HCT116 (cell line): ENCODE results near the gene AFP. TPM values are rescaled to one million over a fixed set of nuclear protein-coding genes. Genes with fewer than 3 reads are reported as not detected.

Experiments used
- ATAC-seq: fragments of 200-7000 bp; cut with Tn5 transposase; 2 replicates; pipeline ENCODE4 v1.9.1; 2020; ENCODE audit warnings: mild to moderate bottlenecking, moderate library complexity
- BruUV-seq: library from RNA; stranded (reverse); fragments of 400-500 nt; replicated peaks from 2 replicates; lab custom pipeline; 2021; lab: Mats Ljungman, UMichigan
- CTCF ChIA-PET: fragments of 300-600 bp; sonication (Branson Sonifier 250); formaldehyde crosslinking; loops from one replicate; lab custom pipeline; 2021; ENCODE audit warnings: antibody characterized with exemption; lab: Charles Lee
- POLR2A ChIA-PET: fragments of 300-600, 350-600 bp; sonication (Branson Sonifier 250); formaldehyde crosslinking; loops from one replicate; lab custom pipeline; 2021; ENCODE audit warnings: antibody characterized with exemption; lab: Charles Lee
- RAD21 ChIA-PET, 2 experiments: fragments of 300-600 bp; sonication (Branson Sonifier 250); formaldehyde crosslinking; loops; one replicate each; lab custom pipeline; 2023; ENCODE audit warnings: low total read pairs in 2 of 2; ENCODE audit not compliant: uncharacterized antibody in 2 of 2, unreplicated experiment in 2 of 2, low non-redundant PET in 1 of 2; lab: Charles Lee
- DNase-seq: peaks from one replicate; pipeline ENCODE4 v3.0.0-alpha.2; 2010; ENCODE audit warnings: low read depth, low spot score
- H2AFZ ChIP-seq: fragments of 200-600 bp; shearing (Covaris generic), sonication (generic); 2 replicates; pipeline ENCODE4 v1.6.1; 2017; ENCODE audit warnings: low read depth, mixed run types, mixed read lengths, antibody characterized with exemption, low read length; ENCODE audit not compliant: poor library complexity, severe bottlenecking
- H3K27ac ChIP-seq: 2 replicates; pipeline ENCODE4 v1.5.1; 2012; ENCODE audit warnings: low read depth, low read length
- H3K27me3 ChIP-seq: fragments of 200-600 bp; sonication (generic); 2 replicates; pipeline ENCODE4 v1.6.1; 2016; ENCODE audit warnings: mixed run types, low read length, mixed read lengths; ENCODE audit not compliant: insufficient read depth
- H3K36me3 ChIP-seq, 2 experiments: fragments of 200-500 bp in 1 of 2; fragments of 200-600 bp in 1 of 2; sonication (Bioruptor generic) in 1 of 2; sonication (generic) in 1 of 2; 2 replicates each; pipeline versions ENCODE4 v1.5.1 to v1.6.1; 2014 to 2016; ENCODE audit warnings: low read length in 2 of 2, inconsistent platforms in 1 of 2, mixed read lengths in 1 of 2, mixed run types in 1 of 2; ENCODE audit not compliant: insufficient read depth in 2 of 2, control insufficient read depth in 1 of 2
- H3K4me1 ChIP-seq, 2 experiments: fragments of 200-600 bp in 1 of 2; sonication (generic) in 1 of 2; 2 replicates each; pipeline versions ENCODE4 v1.5.1 to v1.6.1; 2012 to 2017; ENCODE audit warnings: low read length in 2 of 2, inconsistent platforms in 1 of 2, mild to moderate bottlenecking in 1 of 2, mixed read lengths in 1 of 2, mixed run types in 1 of 2, moderate library complexity in 1 of 2; ENCODE audit not compliant: insufficient read depth in 2 of 2, control insufficient read depth in 1 of 2
- H3K4me2 ChIP-seq: fragments of 200-600 bp; sonication (generic); 2 replicates; pipeline ENCODE4 v1.6.1; 2017; ENCODE audit warnings: mixed run types, low read length, mixed read lengths
- H3K4me3 ChIP-seq, 2 experiments: fragments of 200-600 bp in 1 of 2; sonication (generic) in 1 of 2; replicated peaks in 1 of 2; 2 replicates each; pipeline ENCODE4 v1.5.1; 2011 to 2016; ENCODE audit warnings: low read length in 2 of 2, control low read depth in 1 of 2, low read depth in 1 of 2, mild to moderate bottlenecking in 1 of 2, mixed read lengths in 1 of 2, mixed run types in 1 of 2
- H3K79me2 ChIP-seq: fragments of 200-600 bp; sonication (generic); 2 replicates; pipeline ENCODE4 v1.6.1; 2017; ENCODE audit warnings: mild to moderate bottlenecking, mixed run types, low read length, moderate library complexity, mixed read lengths; ENCODE audit not compliant: insufficient read depth
- H3K9ac ChIP-seq: fragments of 200-600 bp; sonication (generic); 2 replicates; pipeline ENCODE4 v1.6.1; 2016; ENCODE audit warnings: low read length, mixed read lengths
- H3K9me2 ChIP-seq: fragments of 200-600 bp; sonication (generic), shearing (Covaris generic); 2 replicates; pipeline ENCODE4 v1.6.1; 2017; ENCODE audit warnings: mixed run types, mild to moderate bottlenecking, moderate library complexity; ENCODE audit not compliant: insufficient read depth
- H3K9me3 ChIP-seq, 2 experiments: fragments of 200-500 bp in 1 of 2; fragments of 200-600 bp in 1 of 2; sonication (Bioruptor generic) in 1 of 2; sonication (generic) in 1 of 2; 2 replicates each; pipeline ENCODE4 v1.6.1; 2014 to 2017; ENCODE audit warnings: low read length in 2 of 2, mixed read lengths in 2 of 2, inconsistent platforms in 1 of 2, low read depth in 1 of 2, mild to moderate bottlenecking in 1 of 2, mixed run types in 1 of 2, moderate library complexity in 1 of 2; ENCODE audit not compliant: control insufficient read depth in 1 of 2, insufficient read depth in 1 of 2
- H4K20me1 ChIP-seq: fragments of 200-600 bp; sonication (generic), shearing (Covaris generic); 2 replicates; pipeline ENCODE4 v1.6.1; 2017; ENCODE audit warnings: mixed run types, mild to moderate bottlenecking, moderate library complexity; ENCODE audit not compliant: insufficient read depth
- ATF3 ChIP-seq: IDR thresholded peaks from 2 replicates; pipeline ENCODE4 v1.6.1; 2012
- CBX3 ChIP-seq: IDR thresholded peaks from 2 replicates; pipeline ENCODE4 v1.6.1; 2012; ENCODE audit warnings: low read depth
- CEBPB ChIP-seq: IDR thresholded peaks from 2 replicates; pipeline ENCODE4 v1.6.1; 2012; ENCODE audit warnings: low read depth
- ELF1 ChIP-seq: IDR thresholded peaks from 2 replicates; pipeline ENCODE4 v1.6.1; 2012; ENCODE audit warnings: low read depth, borderline replicate concordance
- EZH2phosphoT487 ChIP-seq: fragments of 200-600 bp; IDR thresholded peaks from 2 replicates; pipeline ENCODE4 v1.6.1; 2018; ENCODE audit warnings: antibody characterized with exemption, borderline replicate concordance
- JUND ChIP-seq: IDR thresholded peaks from 2 replicates; pipeline ENCODE4 v1.6.1; 2012
- MAX ChIP-seq: IDR thresholded peaks from 2 replicates; pipeline ENCODE4 v1.6.1; 2012
- RAD21 ChIP-seq: IDR thresholded peaks from 2 replicates; pipeline ENCODE4 v1.6.1; 2012; ENCODE audit warnings: low read depth, mild to moderate bottlenecking
- REST ChIP-seq: IDR thresholded peaks from 2 replicates; pipeline ENCODE4 v1.6.1; 2012; ENCODE audit warnings: low read depth
- SIN3A ChIP-seq: IDR thresholded peaks from 2 replicates; pipeline ENCODE4 v1.6.1; 2012; ENCODE audit warnings: low read depth
- SP1 ChIP-seq: IDR thresholded peaks from 2 replicates; pipeline ENCODE4 v1.6.1; 2012; ENCODE audit warnings: low read depth
- YY1 ChIP-seq: IDR thresholded peaks from 2 replicates; pipeline ENCODE4 v1.6.1; 2011; ENCODE audit warnings: low read length, low read depth, moderate library complexity, mild to moderate bottlenecking; ENCODE audit not compliant: insufficient replicate concordance; ENCODE audit errors: extremely low read depth
- ZFX ChIP-seq: fragments of 450-650 bp; IDR thresholded peaks from 2 replicates; pipeline ENCODE4 v1.6.1; 2017
- ZNF274 ChIP-seq: fragments of 200-500 bp; sonication (Bioruptor generic); IDR thresholded peaks from 2 replicates; pipeline ENCODE4 v1.6.1; 2014; ENCODE audit warnings: mild to moderate bottlenecking, low read depth, low read length, inconsistent platforms
- intact Hi-C: fragments of 100-400 bp; cut with micrococcal nuclease; formaldehyde crosslinking; loops from 2 replicates; pipeline ENCODE4 v1.10.0; 2022
- total RNA-seq: library from RNA; stranded (reverse); gene quantifications from one replicate; pipeline ENCODE4 v1.2.1, GENCODE V29; 2021; ENCODE audit not compliant: unreplicated experiment
- TF ChIP-seq, protein P1 (sequence below), 3 experiments: fragments of 200-600 bp in 1 of 3; sonication (generic) in 1 of 3; IDR thresholded peaks in 2 of 3; conservative IDR thresholded peaks in 1 of 3; 2 replicates each; pipeline ENCODE4 v1.5.1; 2012 to 2017; ENCODE audit warnings: low read depth in 2 of 3, low read length in 2 of 3, antibody characterized with exemption in 1 of 3, borderline replicate concordance in 1 of 3, control low read depth in 1 of 3, mild to moderate bottlenecking in 1 of 3, mixed read lengths in 1 of 3, mixed run types in 1 of 3, moderate library complexity in 1 of 3; ENCODE audit not compliant: insufficient read depth in 1 of 3
- TF ChIP-seq, protein P2 (sequence below): IDR thresholded peaks from 2 replicates; pipeline ENCODE4 v1.6.1; 2011; ENCODE audit warnings: mild to moderate bottlenecking, low read length, moderate library complexity; ENCODE audit not compliant: insufficient replicate concordance; ENCODE audit errors: extremely low read depth

The AFP gene
- total RNA-seq, 1 experiment from 2014 or later = 1.6 TPM

- no peak for DNase-seq
- H3K4me3 ChIP-seq = no peak overlapping the region
- no peaks in the 10 kb centered on the region for H3K36me3 ChIP-seq
- H3K9me3 ChIP-seq = no peaks in the 10 kb centered on the region
- no peak overlapping the region for H3K9ac ChIP-seq
- TF ChIP-seq ZFX (no peak), SP1 (no peak), CEBPB (no peak), EZH2phosphoT487 (no peak), REST (no peak), ATF3 (no peak), MAX (no peak), YY1 (no peak), JUND (no peak), CBX3 (no peak), ZNF274 (no peak), SIN3A (no peak), ELF1 (no peak), RAD21 (no peak)
- TF ChIP-seq, protein P1, sequence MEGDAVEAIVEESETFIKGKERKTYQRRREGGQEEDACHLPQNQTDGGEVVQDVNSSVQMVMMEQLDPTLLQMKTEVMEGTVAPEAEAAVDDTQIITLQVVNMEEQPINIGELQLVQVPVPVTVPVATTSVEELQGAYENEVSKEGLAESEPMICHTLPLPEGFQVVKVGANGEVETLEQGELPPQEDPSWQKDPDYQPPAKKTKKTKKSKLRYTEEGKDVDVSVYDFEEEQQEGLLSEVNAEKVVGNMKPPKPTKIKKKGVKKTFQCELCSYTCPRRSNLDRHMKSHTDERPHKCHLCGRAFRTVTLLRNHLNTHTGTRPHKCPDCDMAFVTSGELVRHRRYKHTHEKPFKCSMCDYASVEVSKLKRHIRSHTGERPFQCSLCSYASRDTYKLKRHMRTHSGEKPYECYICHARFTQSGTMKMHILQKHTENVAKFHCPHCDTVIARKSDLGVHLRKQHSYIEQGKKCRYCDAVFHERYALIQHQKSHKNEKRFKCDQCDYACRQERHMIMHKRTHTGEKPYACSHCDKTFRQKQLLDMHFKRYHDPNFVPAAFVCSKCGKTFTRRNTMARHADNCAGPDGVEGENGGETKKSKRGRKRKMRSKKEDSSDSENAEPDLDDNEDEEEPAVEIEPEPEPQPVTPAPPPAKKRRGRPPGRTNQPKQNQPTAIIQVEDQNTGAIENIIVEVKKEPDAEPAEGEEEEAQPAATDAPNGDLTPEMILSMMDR (IDR thresholded peaks at IDR 0.05 in 2 of 3, conservative IDR thresholded peaks at IDR 0.05 in 1 of 3; ENCODE audit: borderline replicate concordance in 1 of 3, insufficient read depth in 1 of 3, low read depth in 2 of 3, low read length in 2 of 3) = no peak
- TF ChIP-seq, protein P2, sequence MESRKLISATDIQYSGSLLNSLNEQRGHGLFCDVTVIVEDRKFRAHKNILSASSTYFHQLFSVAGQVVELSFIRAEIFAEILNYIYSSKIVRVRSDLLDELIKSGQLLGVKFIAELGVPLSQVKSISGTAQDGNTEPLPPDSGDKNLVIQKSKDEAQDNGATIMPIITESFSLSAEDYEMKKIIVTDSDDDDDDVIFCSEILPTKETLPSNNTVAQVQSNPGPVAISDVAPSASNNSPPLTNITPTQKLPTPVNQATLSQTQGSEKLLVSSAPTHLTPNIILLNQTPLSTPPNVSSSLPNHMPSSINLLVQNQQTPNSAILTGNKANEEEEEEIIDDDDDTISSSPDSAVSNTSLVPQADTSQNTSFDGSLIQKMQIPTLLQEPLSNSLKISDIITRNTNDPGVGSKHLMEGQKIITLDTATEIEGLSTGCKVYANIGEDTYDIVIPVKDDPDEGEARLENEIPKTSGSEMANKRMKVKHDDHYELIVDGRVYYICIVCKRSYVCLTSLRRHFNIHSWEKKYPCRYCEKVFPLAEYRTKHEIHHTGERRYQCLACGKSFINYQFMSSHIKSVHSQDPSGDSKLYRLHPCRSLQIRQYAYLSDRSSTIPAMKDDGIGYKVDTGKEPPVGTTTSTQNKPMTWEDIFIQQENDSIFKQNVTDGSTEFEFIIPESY = no peak
- POLR2A ChIA-PET = no interaction called here
- H3K9me2 ChIP-seq = no peaks in the 10 kb centered on the region
- CTCF ChIA-PET = no interaction called here
- H3K4me1 ChIP-seq = no peaks in the 10 kb centered on the region
- no peaks in the 10 kb centered on the region for H3K27me3 ChIP-seq
- ATAC-seq = no peak
- RAD21 ChIA-PET = no interaction called here
- no peak overlapping the region for H2AFZ ChIP-seq
- H3K27ac ChIP-seq = no peak overlapping the region
- intact Hi-C loops = loop anchor here (10.0 kb wide), 1 partner anchor 134 kb away; no protein-coding TSS in a partner anchor
- no peaks in the 10 kb centered on the region for H4K20me1 ChIP-seq
- no TSS peak for BruUV-seq
- H3K4me2 ChIP-seq = no peak overlapping the region
- no peaks in the 10 kb centered on the region for H3K79me2 ChIP-seq
Measured at GRCh38 chr4:73448448-73449203, 12.6 kb downstream of the AFP start.
